GM21619 (cell line): ENCODE measurements around the gene MYH7B.

Experiments used
- ATAC-seq: cut with Tn5 transposase; IDR thresholded peaks from one replicate; pipeline ENCODE4 v1.9.1; 2021; ENCODE audit not compliant: unreplicated experiment

The MYH7B gene

DNA sequence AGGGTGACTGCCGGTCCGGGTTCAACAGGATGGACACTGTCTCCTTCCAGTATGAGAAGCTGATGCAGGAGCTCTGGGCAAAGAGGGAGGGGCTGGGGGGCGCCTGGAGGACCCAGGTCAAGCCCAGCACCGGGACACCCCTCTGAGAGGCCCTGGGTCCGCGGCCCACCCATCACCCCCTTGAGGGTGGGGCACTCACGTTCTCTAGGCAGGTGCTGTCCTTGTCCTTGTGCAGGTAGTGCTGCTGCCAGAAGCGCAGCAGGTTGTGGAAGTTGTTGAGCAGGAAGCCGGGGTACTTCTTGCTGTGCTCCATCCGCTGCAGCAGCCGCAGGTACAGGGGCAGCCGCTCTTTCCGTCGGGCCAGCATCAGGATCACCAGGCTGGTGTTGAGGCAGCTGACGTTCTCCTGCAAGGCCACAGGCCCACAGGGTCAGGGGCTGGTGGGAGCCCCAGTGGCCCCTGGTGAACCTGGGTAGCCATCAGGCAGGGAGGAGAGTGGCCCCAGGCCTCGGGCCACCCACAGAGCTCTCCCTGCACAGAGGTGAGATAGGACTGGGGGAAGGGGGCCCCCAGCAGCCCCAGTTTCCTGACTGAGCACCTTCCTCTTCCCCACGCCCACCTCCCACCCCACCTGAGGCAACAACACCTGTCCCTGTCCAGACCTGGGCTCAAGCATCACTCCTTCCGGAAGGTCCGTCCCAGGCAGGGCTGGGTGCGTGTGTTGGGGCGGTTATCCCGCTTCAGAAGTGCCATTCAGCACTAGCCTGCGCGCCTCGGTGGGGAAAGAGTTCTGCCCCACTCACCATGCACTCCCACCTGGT, 47.8 kb downstream of the MYH7B start:
- no peak for ATAC-seq

DNA sequence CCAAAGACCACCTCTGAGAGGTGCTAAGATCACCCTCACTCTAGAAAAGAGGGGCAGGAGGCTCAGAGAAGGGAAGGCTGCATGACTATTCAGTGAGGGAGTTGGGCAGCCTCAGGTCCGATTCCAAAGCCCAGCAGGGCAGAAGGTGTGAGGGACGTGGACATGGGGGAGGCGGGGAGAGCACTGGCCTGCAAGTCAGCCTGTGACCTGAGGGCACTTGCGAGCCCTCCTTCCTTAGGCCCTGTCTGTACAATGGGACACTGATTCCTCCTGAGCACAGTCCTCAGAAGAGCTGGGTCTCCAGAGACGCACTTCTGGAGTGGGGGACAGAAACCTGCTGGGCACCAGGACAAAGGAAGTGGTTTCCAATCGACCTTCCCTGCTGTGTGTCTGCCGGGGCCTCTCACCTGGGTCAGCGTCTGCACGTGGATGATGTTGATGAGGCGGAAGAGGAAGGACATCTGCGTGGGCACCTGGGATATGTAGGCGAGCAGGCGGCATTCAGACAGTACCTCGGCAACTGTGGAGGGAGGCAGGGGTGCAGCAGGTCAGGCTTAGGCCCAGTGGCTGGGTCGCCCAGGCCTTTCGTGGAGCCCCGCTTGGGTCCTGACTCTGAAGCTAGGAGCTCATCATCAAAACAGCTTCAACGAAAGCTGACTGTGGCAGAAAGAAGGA, 48.5 kb downstream of the MYH7B start:
- no peak for ATAC-seq

DNA sequence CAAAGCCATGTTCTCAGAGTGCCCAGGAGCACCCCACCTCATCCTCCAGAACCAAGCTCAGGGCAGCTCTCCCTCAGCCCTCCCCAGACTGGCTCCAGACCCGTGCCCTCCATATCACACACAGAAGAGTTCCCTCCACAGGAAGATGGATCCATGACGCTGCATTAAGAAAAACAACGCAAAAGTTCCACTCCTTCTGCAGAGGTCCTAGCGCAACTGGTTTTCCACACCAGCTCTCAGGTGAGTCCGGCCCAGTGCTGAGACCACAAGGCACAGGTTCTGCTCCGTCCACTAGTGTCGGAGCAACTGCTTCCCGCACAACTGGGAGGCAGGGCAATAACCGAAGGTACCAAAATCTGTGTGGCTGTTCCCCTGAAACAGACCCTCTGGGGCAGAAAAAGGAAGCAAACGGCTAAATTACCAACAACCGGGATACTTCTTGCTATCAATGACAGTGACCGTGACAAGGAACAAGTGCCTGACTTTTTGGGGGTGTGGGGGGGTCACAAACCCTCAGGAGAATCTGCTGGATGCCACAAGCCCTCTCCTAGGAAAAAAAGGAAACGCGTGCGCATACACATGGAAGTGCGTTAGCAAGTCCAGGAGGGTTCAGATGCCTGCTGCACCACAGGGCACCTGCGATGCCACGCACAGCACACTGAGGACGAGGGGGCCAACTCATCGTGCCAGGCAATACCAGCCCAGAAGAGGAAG, 49.2 kb downstream of the MYH7B start:
- ATAC-seq, result no peak
